ENCODE data around the gene ROR2.
"Not testable (repeated sequence)": the region's sequence is repeated elsewhere in the genome, so short reads cannot be mapped to it uniquely, and the experiment has no call there.

ROR2 gene

DNA sequence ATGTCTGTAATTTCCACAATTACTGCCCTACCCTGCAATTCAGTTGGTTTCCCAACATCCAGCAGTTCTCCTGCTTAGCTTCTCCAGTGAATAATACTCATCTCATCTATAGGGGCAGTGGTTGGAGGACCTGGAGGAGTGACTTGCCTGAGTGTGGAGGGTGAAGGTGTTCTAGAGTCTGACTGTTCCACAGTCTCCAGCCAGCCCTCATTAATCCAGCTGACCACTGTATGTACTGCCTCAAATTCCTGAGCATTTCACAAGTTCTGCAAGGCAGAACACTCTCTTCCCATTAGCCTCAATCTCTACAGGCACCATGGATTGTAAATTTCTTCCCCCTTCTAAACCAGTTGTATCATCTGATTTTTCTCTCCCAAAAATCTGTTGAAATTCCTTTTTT is 379.0 kb downstream of the ROR2 start:
- DNase-seq (ENCODE audit: low read depth in 2 of 2): no peak

DNA sequence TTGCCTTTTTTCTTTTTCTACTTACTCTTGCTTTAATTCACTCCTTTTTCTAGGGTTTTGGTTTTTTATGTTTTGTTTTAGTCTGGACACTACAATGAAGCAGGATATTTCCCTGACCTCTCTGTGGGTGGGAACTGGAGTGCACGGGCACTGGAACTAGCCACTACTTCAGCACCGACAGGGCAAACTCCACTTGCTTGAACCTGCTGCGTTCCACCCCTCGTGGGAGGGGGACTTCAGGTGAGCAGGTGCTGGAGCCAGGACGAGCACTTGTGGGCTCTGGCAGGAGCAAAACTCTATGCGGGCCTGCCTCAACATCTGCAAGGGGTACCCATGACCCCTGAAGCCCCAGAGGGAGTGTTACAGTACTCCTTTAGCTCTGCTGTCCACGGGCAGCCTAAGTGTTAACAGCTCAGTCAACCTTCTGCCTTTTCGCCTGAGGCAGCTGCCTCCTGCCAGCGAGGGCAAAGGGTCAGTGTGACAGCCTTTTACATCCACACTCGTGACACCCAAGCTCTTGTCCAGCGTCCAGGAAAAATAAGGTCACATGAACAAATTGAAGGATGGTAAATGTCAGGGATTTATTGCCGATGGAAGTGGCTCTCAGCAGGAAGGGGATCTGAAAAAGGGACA is 382.3 kb downstream of the ROR2 start:
- no peak for DNase-seq (ENCODE audit: low read depth in 2 of 2)

DNA sequence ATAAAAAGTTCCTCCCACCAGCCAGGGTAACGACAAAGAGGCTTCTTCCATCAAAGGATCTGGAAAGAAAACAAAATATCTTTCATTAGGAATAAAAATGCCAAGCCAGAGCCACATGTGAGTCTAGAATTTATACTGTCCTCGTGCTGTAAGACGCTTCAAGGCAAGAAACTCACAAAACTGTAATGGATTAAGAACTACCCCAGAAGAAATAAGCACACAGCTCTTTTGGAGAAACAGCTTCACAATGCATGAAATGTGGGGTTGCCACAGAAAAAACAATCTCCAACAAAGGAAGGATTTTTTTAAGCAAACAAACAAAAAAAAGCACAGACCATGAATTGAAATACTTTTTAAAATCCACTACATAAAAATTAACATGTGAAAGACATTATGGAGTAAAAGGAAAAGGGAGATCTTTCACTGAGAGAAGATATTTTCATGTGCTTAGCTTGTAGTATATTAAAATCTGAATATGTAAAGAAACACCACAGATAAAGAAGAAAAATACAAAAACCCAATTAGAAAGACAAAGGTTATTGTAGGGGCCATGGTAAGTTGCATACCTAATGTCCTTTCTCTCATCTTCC is 385.9 kb downstream of the ROR2 start:
- DNase-seq (ENCODE audit: low read depth in 2 of 2): no peak

DNA sequence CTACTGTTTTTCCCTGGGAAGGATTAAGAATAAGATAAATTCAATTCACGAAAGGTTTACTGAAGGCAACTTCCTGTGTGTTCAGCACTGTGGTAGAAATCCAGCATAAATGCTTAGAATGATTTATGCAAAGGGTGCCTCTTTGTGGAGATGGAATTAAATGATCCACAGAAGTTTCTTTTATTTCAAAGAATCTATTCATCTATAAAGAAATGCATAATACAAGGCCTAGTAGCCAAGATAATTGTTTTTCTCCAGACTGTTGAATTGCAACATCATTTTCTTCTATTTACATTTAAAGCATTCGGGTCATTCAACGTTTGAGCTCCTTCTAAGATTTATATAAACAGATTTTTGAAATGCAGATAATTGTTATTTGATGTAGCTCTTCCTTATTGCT is 387.6 kb downstream of the ROR2 start:
- DNase-seq (ENCODE audit: low read depth in 2 of 2): no peak

DNA sequence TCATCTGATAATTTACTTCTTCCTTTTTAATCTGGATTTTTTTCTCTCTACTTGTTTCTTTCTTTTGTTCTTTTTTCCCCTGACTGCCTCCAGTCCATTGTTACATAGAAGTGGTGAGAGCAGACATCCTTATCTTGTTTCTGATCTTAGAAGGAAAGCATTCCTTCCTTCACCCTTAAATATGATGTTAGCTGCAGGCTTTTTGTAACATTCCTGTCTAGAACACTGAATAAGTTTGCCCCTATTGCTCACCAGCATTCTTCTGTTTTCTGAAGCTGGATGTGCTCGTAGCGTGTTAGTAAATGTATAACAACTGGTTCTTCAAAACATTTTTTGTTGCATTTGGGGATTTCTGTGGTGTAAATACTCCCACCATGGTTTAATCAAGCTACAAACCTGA is 389.7 kb downstream of the ROR2 start:
- no peak for DNase-seq (ENCODE audit: low read depth in 2 of 2)

DNA sequence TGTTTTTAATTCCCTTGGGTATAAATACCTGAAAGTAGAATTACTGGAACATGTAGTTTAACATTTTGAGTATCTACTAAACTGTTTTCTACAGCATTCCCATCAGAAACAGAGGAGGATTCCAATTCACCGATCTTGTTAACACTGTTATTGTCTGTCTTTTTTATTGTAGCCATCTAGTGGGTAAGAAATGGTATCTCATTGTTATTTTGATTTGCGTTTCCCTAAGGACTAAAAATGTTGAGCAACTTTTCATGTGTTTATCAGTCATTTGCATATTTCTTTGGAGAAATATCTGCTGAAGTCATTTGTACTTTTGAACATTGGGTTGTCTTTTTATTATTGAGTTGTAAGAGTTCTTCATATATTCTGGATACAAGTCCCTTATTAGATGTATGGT is 391.1 kb downstream of the ROR2 start:
- no peak for DNase-seq (ENCODE audit: low read depth in 2 of 2)

DNA sequence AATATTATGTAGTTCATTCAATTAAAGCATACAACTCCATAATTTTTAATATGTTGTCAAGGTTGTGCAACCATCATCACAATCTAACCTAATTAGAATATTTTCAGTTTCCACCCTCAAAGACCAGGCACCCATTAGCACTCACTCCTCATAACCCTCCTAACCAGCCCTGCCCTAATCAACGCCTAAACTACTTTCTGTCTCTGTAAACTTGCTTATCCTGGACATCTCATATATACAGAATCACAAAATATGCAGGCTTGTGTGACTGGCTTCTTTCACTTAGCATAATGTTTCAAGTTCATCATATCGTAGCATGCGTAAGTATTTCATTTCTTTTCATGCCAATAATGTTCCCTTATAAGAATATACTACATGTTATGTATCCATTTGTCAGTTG is 391.6 kb downstream of the ROR2 start:
- DNase-seq (ENCODE audit: low read depth in 2 of 2): no peak

DNA sequence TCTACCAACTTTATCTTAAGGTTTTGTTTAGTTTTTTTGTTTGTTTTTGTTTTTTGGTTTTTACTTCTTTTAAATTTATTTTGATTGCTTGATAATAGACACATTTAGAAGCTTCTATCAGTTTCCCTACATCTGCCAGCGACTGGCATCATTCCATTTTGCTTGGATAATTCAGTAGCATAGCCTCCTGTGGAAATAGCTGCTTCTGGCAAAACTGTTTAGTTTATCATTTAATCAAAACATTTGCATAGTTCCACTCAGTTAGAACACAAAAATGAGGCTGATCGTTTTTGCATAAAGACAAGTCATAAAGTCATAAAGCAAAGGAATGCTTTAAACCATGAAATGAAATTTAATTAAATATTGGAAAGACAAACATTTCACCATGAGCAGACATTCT is 392.7 kb downstream of the ROR2 start:
- DNase-seq (ENCODE audit: low read depth in 2 of 2): no peak

DNA sequence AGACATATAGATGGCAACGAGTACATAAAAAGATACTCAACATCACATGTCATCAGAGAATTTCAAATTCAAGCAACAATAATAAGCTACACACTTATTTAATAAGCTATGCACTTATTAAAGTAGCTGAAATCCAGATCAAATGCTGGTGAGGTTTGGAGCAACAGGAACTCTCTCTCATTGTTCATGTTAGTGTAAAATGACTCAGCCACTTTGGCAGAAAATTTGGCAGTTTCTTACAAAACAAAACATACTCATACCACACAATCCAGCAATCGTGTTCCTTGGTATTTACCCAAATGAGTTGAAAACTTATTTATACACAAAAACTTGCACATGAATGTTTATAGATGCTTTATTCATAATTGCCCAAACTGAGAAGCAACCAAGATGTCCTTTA is 394.9 kb downstream of the ROR2 start:
- DNase-seq (ENCODE audit: low read depth in 2 of 2): no peak

DNA sequence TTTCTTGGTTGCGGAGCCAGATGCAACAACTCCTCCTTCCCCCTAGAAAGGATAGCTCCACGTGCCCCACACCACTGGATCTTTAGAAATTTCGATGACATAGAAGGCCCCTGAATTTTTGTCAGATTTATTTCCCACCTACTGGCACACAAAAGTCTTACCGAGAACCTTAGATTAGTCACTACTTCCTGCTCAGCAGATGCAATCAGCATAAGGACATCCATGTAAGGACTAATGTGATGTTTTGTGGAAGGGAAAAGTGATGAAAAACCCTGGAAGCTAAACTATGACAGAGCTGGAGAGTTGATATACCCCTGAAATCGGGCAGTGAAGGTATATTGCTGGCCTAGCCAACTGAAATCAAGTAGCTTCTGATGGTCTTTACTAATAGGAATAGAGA is 400.9 kb downstream of the ROR2 start:
- no peak for DNase-seq (ENCODE audit: low read depth in 2 of 2)

DNA sequence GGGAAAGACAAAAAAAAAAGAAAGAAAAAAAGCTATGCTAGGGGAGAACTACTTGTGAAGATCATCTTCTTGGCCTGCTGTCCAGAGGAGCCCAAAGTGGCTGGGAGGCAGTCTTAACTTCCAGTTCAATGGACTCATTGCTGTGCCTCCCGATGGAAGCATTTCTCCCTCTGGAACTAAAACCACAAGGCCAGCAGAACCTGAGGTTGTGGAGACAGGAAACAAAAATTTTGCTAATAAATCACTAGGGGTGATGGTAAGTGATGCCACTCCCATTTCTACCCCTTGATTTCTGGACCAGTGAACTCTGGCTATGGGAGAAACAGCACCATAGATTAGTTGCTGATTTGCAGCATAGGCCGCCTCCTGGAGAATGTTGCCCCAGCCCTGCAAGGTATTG is 402.9 kb downstream of the ROR2 start:
- DNase-seq (ENCODE audit: low read depth in 2 of 2): no peak

DNA sequence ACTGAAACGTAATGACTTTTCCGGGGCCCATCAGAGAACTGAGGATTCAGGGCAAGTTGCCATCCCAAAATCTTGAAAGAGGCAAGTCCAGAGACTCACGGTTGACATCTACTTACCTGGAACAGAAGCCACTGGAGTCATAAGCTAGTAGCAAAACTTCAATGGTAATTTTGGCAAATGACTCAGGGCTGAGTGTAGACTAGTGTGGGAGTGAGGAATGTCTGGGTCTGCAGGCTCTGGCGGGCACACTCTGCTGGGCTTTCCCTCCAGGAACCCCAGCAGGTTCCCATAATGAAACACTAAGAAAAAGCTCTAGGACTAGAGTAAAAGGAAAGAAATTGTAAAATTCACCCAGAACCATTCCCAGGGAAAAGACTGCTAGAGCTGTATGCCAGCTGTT is 403.5 kb downstream of the ROR2 start:
- no peak for DNase-seq (ENCODE audit: low read depth in 2 of 2)

DNA sequence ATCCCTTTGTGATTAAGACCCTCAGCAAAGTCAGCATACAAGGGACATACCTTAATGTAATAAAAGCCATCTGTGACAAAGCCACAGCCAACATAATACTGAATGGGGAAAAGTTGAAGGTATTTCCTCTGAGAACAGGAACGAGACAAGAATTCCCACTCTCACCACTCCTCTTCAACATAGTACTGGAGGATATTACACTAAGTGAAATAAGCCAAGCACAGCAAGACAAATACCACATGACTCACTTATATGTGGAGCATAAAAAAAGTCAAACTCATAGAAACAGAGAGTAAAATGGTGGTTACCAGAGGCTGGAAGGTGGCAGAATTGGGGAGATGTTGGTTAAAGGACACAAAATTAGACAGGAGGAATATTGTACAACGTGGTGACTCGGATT is 408.3 kb downstream of the ROR2 start:
- no peak for DNase-seq (ENCODE audit: low read depth in 2 of 2)

DNA sequence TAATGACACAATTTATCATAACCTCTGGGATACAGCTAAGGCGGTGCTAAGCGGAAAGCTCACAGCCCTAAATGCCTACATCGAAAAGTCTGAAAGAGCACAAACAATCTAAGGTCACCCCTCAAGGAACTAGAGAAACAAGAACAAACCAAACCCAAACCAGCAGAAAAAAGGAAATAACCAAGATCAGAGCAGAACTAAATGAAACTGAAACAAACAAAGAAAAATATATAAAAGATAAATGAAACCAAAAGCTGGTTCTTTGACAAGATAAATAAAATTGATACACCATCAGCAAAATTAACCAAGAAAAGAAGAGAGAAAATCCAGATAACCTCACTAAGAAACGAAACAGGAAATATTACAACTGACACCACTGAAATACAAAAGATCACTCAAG is 409.5 kb downstream of the ROR2 start:
- DNase-seq (ENCODE audit: low read depth in 2 of 2): not testable (repeated sequence)

DNA sequence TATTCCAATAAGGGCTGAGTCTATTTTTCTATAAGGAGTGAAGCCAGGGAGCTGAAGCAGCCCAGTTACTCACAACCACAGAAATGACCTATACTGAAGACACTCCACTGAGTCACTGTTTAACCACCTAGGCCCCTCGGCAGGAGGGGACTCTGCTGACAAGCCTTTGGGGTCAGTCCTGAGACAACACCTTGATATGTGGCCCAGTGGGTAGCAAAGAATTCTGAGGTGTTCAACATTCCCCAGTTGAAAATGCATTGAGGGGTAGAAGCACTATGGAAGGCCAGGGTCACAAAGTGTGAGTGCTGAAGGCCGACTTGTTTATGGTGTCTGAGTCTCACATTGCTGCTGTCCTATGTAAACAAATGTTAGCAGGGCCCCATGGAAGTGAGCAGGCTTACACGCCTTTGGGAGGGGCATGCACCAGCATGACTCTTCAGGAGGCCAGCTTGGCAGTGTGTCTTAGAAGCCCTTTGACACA is 413.8 kb downstream of the ROR2 start:
- DNase-seq (ENCODE audit: low read depth in 2 of 2): no peak

DNA sequence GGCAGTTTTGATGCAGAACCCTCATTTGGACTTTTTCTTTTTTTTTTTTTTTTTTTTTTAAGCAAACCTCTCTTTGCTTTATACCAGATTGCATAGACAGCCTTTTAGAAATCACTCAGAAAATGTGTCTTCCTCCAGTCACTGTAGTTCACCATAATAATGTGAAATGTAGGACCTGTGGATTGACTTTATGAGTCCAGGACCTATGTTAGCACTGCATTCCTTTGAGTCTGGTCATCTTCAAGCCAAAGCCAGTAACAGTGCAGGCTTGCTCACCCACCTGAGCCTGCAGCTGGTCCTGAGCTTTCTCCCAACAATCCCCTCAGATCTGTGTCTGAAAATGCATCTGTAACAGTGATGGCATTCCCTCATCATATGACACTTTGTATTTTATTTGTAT is 415.7 kb downstream of the ROR2 start:
- DNase-seq (ENCODE audit: low read depth in 2 of 2): no peak

DNA sequence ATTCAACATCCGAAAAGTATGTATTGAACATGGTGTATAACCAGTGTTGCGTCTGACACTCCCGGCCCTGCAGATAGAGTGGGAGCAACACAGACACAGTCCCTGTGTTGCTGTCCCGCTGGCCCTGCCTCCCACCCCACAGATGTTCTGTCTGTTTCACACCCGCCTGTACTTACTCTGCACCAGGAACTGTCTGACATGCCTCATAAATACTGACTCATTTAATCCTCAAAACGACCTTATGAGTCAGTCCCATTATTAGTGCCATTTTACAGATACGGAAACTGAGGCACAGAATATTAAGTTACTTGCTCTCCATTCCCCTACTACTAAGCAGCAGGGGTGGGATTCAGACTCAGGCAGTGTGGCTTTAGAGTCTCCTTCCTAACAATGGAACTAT is 416.6 kb downstream of the ROR2 start:
- DNase-seq (ENCODE audit: low read depth in 2 of 2): no peak

DNA sequence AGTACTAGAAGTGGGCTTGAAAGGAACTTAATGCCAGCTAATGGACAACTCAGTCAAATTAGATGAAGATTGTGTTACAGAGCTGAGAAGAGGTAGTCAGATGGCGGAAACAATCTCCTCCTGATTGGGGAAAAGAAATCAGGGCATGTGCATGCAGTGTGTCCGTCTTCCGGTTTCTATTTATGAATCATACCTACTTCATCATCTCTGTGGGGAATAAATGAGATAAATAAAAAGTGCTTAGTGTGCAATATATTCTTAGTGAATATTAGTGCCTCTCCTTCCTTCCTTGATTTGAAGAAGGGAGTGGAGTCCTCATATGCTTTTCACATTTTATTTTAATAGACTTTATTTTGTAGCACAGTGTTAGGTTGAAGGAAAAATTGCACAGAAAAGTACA is 417.7 kb downstream of the ROR2 start:
- DNase-seq (ENCODE audit: low read depth in 2 of 2): no peak

DNA sequence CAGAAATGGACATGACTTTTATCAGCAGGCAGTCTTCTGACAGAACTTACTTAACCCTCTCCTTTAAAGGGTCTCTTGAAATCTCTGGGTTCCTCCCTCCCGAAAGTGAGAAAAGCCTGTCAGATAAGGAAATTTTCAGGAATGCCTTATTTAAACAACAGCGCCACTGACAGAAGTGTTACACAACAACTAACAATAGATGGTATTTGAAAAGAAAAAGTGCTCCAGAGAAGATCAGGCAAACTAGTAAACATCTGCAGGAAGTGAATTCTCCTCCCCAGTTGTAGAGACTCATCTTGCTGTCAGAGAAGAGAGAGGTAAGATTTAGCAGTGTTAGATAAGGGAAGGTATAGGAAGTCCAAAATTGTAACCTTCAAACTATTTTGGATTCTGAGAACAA is 419.2 kb downstream of the ROR2 start:
- DNase-seq (ENCODE audit: low read depth in 2 of 2): no peak

DNA sequence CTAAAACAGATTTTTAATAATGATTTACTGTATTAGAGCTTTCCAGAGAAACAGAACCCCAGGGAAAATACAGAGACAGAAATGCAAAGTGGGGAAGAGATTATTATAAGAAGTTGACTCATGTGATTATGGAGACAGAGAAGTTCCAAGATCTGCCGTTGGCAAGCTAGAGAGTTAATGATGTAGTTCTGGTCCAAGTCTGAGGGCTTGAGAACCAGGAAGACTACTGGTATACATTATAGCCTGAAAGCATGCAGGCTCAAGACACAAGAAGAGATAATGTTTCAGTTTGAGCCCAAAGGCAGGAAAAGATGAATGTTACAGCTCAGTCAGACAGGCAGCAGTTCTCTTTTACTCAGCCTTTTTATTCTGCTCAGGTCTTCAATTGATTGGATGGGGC is 427.5 kb downstream of the ROR2 start:
- DNase-seq (ENCODE audit: low read depth in 2 of 2): no peak

DNA sequence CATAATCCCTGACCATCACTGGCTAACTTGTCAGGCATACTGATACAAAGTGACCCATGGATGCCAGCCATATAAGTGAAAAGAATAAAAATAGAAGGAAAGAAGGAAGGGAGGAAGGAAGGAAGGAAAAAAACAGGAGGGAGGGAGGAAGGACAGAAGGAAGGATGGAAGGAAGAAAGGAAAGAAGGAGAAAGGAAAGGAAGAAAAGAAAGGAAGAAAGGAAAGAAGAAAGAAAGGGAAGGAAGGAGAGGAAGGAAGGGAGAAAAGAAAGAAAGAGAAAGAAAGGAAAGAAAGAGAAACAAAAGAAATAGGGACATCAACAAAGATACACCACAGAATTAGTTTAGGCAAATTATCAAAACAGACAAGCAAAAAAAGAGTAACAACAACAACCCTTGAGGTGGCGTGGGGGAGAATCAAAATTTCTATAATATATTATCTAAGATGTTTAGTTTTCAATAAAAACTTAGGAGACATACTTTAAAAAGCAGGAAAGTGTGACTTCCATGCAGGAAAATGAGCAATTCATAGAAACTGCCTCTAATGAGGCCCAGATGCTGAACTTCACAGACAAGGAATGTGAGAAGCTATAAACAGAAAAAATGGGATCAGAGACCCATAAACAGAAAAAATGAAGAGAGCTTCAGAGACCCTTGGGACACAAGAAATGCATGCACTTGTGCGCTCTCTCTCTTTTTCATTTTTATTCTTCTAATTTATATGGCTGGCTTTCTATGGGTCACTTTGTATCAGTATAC is 430.3 kb downstream of the ROR2 start:
- no peak for DNase-seq (ENCODE audit: low read depth in 2 of 2)

DNA sequence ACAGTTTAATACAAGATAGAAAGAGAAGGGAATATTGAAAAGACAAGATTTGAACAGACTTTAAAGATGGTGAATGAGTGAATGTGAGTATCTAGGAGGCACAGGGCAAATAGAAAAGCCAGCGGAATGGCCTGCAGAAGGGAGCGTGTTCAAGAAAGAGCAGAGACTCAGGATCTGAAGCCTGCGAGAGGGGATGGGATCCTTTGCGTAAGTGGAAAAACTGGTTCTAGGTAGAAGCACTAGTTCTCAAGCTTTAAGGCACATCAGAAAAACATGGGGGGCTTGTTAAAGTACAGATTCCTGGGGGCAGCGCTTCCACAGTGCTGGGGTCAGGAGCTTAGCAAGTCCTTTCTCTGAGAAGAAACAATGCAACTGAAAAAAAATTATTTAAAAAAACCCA is 431.6 kb downstream of the ROR2 start:
- DNase-seq (ENCODE audit: low read depth in 2 of 2): no peak

DNA sequence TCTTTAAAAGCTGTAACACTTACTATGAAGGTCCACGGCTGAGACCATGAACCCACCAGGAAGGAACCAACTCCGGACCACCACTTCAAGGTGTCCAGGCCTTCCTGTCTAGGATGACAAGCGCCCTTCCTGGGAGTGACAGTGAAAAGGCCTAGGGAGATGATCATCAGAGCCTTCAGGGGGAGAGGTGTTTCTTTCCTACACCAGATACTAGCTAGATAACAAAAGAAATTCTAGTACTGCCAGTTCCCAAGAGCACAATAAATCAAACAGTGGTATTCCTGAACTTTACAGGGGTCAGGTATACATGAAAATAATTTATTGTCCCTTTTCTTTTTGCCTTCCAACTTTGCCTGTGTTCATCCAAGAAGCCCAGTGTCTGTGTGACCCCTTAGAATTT is 432.2 kb downstream of the ROR2 start:
- DNase-seq (ENCODE audit: low read depth in 2 of 2): no peak

Measured in stimulated activated CD8-positive, alpha-beta memory T cell treated with anti-CD3 and anti-CD28 coated beads, Interleukin-2, amount 100 ng/mL, for 1 hour (primary cell).